GM18517 (cell line): Measurements from ENCODE around the gene RAB4B.
"Not testable (repeated sequence)": the region's sequence is repeated elsewhere in the genome, so short reads cannot be mapped to it uniquely, and the experiment has no call there.

Experiments used
- ATAC-seq: cut with Tn5 transposase; IDR thresholded peaks from one replicate; pipeline ENCODE4 v1.9.1; 2021; ENCODE audit warnings: mild to moderate bottlenecking, moderate library complexity; ENCODE audit not compliant: unreplicated experiment

The RAB4B gene

DNA sequence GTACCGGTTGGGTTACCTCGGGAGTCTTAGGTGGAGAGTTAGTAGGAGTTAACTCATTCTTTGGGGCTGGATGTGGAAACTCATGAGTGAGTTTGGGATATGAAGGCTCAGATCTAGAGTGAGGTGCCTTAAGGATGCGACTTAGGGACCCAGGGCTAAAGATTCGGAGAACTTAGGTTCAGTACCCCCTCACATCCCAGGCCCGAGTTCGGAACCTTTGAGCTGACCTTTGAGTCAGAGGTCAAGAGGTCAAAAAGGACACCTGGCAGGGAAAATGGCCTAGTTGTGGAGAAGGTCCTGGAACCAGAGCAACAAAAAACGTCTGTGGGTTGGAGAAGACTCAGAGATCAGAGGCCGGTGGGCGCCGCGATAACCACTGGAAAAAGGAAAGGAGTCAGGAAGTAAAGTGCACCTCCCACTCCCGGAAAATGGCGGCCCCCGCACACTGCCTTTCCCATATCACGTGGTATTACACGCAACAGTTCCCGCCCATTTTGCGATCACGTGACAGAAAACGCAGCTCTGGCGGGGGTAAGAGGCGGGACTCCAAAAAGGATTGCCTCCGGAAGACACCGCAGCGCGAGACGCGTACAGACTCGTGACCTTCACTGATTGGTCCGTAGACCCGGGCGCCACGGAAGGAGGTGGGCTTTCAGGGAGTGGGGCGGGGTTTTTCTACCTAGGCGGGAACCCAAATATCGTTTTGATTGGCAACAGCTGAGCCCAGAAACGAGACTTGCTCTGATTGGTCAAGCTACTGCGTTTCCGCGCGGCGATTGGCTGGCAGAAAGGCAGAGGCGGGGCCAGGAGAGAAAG, 27.8 kb upstream of the RAB4B start, which contains the start of gene ACTMAP:
TSS of gene ACTMAP (minus strand) at position 420 of the 816 bp plus-strand sequence. CDS start 674 bp downstream, outside the sequence.
- peak; percentile 78 for ATAC-seq

DNA sequence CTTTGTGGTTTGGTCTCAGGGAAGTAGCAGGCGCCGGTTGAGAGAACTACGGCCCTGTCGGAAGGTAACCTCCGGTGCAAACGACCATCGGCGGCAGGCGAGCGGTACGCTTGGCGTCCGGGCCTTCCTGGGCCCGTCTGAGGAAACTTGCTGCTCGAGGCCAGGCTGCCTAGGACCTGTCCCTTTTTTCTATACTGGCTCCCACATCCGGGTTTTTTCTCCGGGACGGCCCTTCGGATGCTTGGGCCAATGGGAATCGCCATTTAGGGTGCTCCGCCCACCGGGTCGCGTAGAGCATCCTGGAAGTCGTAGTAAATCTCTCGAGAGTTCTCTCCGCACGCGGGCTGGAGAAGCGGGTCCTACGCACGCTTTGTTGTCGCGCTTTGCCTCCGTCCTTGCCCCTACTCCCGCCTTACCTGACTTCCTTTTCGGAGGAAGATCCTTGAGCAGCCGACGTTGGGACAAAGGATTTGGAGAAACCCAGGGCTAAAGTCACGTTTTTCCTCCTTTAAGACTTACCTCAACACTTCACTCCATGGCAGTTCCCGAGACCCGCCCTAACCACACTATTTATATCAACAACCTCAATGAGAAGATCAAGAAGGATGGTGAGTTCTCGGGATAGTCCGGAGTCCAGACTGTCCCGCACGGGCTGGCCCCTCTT, 27.0 kb upstream of the RAB4B start, which contains the start of gene SNRPA:
TSS of gene SNRPA (plus strand) at position 330 of the 664 bp plus-strand sequence. CDS start at position 536, 206 bp downstream.
- ATAC-seq = peak; percentile 51

DNA sequence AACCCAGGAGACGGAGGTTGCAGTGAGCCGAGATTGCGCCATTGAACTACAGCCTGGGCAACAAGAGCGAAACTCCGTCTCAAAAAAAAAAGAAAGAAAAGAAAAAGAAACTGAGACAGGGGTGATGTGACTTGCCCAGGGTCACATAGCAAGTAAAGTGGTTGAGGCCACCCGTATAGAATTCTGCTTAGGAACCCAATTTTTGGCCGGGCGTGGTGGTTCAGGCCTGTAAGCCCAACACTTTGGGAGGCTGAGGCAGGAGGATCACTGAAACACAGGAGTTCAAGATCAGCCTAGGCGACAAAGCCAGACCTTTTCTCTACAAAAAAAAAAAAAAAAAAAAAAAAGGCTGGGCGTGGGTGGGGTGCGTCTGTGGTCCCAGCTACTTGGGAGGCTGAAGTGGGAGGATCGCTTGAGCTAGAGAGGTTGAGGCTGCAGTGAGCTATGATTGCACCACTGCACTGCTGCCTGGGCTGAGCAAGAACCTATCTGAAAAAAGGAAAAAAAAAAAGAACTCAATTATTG, 25.7 kb upstream of the RAB4B start:
- no peak for ATAC-seq

DNA sequence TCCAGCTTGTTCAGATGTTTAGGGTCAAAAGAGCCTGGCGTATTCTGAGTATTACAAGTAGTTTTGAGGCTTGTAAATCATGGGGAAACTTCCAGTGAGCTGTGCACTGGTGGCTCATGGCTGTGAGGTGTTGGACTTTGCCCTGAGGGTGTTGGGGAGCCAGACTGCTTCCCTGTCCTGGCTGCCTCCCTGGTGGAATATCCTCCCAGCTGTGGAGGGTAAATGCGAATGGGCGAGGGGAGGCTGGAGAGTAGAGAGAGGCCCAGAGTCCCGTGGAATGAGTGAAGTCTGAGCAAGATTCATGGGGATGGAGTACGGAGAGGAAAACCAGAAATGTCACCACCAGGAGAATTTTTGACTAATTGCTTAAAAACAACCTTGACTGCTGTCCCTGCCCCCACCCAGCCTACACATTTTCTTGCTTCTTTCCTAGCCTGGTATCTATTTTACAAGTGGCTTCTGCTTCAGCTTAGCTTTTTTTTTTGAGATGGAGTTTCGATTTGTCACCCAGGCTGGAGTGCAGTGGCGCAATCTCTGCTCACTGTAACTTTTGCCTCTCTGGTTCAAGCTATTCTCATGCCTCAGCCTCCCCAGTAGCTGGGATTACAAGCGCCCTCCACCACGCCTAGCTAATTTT, 23.3 kb upstream of the RAB4B start:
- ATAC-seq = no peak

DNA sequence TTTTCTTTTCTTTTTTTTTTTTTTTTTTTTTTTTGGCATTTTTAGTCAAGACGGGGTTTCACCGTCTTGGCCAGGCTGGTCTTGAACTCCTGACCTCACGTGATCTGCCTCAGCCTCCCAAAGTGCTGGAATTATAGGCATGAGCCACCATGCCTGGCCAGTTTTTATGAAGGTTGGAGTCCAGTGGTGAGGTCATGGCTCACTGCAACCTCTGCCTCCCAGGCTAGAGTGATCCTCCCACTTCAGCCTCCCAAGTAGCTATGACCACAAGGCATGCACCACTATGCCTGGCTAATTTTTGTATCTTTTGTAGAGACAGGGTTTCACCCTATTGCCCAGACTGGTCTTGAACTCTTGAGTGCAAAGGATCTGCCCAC, 22.8 kb upstream of the RAB4B start:
- ATAC-seq = no peak

DNA sequence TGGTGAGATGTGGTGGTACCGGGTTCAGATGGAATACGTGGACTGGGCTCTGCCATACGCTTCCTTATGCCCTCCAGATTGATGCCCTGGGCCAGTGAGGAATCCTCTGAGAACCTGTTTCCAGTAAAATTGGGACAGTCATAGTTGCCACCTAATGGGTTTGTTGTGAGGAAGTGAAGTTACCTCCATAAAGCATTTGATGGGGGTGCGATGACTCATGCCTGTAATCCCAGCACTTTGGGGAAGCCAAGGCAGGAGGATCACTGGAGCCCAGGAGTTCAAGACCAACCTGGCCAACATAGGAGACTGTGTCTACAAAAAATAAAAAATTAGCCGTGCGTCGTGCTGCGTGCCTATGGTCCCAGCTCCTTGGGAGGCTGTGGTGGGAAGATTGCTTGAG, 22.3 kb upstream of the RAB4B start:
- ATAC-seq = no peak

DNA sequence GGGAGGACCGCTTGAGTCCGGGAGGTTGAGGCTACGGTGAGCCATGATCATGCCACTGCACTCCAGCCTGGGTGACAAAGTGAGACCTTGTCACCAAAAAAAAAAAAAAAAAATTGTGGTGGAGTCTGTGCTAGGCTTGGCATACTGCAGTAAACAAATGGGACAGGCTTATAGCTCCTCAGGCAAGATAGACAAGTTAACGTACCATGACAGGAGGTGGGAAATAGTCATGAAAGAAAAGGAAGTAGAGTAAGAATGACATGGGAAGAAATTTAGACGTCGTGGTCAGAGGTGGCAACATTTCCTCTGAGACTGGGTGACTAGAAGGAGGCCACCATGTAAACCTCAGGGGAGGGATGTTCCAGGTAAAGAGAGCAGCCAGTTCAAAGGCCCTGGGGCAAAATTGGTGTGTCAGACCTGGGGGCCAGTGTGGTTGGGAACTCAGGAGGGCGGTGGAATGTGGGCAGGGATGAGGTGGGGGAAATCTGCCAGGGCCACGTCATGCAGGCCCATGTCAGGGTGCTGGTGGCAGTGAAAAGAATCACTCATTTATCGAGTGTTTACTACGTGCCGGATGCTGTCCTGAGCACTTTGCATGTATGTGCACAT, 21.4 kb upstream of the RAB4B start:
- ATAC-seq = no peak

DNA sequence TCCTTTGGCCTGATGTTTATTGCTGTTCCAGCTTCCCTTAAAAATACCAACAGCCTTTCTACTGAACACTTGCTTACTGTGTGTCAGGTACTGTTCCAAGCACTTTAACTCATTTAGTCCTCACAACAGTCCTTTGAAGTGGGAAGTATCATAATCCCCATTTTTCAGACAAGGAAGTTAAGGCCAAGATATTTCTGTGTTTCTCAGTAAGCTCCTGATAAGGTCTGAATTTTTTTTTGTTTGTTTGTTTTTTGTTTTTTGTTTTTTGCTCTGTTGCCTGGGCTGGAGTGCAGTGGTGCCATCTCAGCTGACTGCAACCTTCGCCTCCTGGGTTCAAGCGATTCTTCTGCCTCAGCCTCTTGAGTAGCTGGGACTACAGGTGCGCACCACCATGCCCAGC, 19.6 kb upstream of the RAB4B start:
- ATAC-seq = no peak

DNA sequence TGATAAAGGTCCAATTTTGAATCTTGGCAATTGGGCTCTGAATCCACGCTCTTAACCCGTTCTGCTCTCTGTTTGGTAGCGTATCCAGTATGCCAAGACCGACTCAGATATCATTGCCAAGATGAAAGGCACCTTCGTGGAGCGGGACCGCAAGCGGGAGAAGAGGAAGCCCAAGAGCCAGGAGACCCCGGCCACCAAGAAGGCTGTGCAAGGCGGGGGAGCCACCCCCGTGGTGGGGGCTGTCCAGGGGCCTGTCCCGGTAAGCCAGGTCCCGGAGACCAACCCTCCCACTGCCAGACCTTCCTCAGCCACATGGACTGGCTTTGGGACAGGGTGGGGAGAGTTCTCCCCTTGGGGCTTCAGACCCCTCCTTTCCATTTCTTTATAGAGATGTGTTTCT, 18.7 kb upstream of the RAB4B start:
- ATAC-seq = no peak

DNA sequence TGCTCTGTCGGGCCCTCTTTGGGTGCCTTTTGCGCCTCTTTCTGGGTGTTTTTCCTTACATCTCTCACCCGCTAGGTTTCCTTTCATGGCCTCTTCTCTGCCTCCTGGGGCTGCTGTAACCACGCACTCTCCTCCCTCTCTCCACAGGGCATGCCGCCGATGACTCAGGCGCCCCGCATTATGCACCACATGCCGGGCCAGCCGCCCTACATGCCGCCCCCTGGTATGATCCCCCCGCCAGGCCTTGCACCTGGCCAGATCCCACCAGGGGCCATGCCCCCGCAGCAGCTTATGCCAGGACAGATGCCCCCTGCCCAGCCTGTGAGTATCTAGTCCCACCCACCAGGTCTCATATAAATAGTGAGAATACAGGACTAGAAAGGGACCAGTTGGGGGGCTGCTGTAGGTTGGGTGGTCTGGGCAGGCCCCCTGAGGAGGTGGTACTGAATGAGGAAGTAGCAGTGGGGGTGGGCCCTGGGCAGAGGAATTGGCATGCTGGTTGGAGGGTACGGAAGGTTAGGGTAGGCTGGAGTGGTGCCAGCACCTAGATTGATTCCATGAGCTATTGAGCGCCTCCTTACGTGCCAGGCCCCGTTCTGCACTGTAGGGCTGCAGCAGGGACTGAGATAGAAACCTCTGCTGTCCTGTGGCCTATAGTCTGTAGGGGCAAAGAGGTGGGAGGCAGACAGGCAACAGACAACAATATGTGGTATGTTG, 15.1 kb upstream of the RAB4B start:
- no peak for ATAC-seq

DNA sequence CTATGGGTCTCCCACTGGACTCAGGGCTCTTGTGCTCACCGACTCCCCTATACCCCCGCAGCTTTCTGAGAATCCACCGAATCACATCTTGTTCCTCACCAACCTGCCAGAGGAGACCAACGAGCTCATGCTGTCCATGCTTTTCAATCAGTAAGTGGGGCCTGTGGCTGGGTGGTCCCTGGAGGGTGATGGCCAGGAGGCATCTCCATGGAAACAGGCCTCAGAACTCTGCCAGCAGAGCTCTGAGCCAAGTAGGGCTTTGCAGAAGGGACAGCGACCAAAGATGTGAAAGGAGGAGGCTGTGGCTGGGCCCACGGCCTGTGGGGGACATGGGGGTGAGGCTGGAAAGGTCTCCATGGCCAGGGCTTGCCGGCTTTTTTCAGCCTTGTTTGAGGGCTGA, 14.5 kb upstream of the RAB4B start:
- no peak for ATAC-seq

DNA sequence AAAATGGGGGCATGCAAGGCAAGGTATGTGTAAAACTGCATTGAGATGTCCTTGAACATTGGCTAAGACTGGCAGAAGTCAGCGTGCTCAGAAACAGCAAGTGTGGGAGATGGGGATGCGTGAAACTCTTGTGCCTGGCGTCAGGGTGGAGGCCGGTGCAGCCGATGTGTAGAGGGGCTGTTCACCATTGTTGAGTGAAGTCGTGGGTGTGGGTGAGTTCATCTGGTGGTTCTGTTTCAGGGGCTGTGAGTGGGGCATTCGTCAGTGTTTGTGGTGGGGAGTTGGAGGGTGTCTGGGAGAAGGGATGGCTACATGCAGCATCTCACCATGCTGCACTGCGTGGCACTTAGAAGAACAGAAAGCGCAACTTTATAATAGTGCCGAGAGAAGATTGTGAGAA, 14.1 kb upstream of the RAB4B start:
- ATAC-seq = no peak

DNA sequence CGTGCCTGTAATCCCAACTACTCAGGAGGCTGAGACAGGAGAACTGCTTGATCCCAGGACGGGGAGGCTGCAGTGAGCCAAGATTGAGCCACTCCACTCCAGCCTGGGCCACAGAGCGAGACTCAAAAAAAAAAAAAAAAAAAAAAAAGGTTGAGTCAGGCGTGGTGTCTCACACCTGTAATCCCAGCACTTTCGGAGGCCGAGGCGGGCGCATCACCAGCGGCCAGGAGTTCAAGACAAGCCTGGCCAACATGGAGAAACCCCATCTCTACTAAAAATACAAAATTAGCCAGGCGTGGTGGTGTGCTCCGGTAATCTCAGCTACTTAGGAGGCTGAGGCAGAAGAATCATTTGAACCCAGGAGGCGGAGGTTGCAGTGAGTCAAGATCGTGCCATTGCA, 11.7 kb upstream of the RAB4B start:
- ATAC-seq = not testable (repeated sequence)

DNA sequence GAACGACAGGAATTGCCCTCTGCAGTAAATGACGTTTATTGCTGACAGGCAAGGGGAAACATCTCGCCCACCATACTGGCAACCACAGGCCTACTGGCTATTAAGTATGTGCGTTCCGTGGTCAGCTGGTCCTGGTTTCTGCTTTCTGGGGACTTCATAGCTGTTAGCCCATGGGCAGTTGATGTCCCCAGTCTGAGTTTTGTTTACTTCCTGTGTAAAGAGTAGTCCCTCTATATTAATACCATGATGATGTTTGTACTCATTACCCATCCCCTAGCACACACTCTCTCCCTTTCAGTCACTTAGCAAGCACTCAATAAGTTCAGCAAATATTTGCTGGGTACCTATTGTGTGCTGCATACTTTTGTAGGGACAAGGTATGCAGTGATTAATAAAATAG, 9.2 kb upstream of the RAB4B start:
- ATAC-seq = no peak

DNA sequence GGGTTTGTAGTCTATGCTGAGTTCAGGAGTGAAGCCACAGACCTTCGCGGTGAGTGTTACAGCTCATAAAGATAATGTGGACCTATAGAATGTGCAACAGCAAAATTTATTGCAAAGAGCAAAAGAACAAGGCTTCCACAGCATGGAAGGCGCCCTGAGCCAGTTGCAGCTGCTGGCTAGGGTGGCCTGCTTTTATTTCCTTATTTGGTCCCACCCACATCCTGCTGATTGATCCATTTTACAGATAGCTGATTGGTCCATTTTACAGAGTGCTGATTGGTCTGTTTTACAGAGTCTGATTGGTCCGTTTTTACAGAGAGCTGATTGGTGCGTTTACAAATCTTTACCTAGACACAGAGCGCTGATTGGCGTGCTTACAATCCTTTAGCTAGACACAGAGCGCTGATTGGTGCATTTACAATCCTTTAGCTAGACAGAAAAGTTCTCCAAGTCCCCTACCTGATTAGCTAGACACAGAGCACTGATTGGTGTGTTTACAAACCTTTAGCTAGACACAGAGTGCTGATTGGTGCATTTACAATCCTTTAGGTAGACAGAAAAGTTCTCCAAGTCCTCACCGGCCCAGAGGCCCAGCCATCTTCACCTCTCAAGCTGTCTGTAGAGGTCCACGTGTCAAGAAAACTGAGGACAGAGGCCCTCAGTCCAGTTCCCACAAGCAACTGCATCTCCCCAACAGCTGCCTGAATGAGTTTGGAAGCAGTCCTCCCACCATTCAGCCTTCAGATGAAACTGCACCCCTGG, 6.8 kb upstream of the RAB4B start:
- not testable (repeated sequence) for ATAC-seq

DNA sequence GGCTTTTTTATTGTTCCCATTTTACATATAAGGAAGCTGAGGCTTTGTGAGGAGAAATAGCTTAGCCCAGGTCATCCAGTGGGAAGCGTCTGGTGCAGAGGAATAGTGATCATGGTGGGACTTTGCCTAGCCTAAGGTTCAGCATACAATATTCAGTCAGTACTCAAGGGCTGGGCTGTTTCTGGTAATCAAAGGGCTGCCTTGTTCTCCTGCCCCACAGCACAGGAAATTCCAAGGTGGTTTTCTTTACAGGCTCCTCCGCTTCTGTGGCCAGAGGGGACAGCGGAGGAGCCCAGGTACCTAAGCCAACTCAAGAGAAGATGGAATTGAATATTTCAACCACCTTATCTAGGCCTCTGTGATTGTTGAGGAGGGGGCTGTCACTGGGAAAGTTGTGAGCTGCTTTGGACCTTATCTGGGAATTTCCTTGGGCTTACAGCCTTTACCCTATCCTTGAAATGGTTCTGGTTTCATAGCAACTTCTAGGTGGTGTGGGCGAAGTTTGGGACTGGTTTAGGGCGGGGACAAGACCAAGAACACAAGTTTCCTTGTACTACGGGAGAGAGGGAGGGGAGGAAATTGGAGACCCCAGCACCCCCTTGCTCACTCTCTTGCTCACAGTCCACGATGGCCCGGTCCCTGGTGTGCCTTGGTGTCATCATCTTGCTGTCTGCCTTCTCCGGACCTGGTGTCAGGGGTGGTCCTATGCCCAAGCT, 3.0 kb upstream of the RAB4B start, which contains the start of gene MIA:
TSS of gene MIA (plus strand) at position 606 of the 716 bp plus-strand sequence. CDS start at position 628, 22 bp downstream.
- no peak for ATAC-seq

DNA sequence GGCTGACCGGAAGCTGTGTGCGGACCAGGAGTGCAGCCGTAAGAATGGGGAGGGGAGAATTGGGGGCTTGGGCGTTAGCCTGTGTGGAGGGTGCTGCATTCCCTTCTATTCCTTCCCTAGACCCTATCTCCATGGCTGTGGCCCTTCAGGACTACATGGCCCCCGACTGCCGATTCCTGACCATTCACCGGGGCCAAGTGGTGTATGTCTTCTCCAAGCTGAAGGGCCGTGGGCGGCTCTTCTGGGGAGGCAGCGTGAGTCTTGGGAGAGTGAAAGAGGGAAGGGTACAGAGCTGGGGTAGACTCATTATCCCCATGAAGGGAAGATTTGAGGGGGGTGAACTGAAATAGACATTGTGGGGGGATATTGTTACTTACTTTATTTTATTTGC, 2.4 kb upstream of the RAB4B start:
- no peak for ATAC-seq

DNA sequence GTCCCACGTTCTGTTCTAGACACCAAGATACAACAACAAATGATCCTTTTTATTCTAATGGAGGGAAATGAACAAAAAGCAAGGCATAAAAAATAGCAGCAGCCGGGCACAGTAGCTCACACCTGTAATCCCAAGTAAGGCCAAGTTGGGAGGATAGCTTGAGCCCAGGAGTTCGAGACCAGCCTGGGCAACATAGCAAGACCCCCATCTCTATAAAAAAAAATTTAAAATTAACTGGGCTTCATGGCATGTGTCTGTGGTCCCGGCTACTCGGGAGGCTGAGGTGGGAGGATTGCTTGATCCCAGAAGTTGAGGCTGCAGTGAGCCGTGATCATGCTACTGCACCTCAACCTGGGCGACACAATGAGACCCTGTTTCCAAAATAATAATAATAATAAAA, 1.7 kb upstream of the RAB4B start:
- ATAC-seq = no peak
